Measurements from ENCODE around the gene MSLN.

Gene MSLN

GRCh38 chr16:723695-724094 lies 36.8 kb upstream of the MSLN start:
- DNase-seq: no peak

GRCh38 chr16:724188-725040 lies 36.1 kb upstream of the MSLN start:
- DNase-seq: no peak

GRCh38 chr16:725041-725376 lies 35.5 kb upstream of the MSLN start:
- DNase-seq: no peak

- DNase-seq: no peak
These were observed 34.9 kb upstream of the MSLN start for GRCh38 chr16:725463-726187.

- DNase-seq: no peak
These were observed 34.4 kb upstream of the MSLN start for GRCh38 chr16:726188-726437.

GRCh38 chr16:726438-727290 lies 33.9 kb upstream of the MSLN start, which contains the start of the genes CCDC78 and HAGHL:
Gene CCDC78, minus strand, starts transcription at chr16:726443. Its CDS starts 76 bp downstream, at chr16:726367.
Gene HAGHL, plus strand, starts transcription at chr16:727106. Its CDS starts 404 bp downstream, at chr16:727510.
- DNase-seq: peak; percentile 39

GRCh38 chr16:727291-727977 lies 33.1 kb upstream of the MSLN start:
- DNase-seq: no peak

GRCh38 chr16:728131-728889 lies 32.2 kb upstream of the MSLN start:
- DNase-seq: peak; percentile 34 to 35

- DNase-seq: no peak
These were observed 31.4 kb upstream of the MSLN start for GRCh38 chr16:728890-729744.

- no peak for DNase-seq
These were observed 30.5 kb upstream of the MSLN start for GRCh38 chr16:729768-730665.

GRCh38 chr16:730666-731509 lies 29.6 kb upstream of the MSLN start:
- no peak for DNase-seq

- no peak for DNase-seq
These were observed 28.2 kb upstream of the MSLN start for GRCh38 chr16:732332-732731.

- no peak for DNase-seq
These were observed 27.6 kb upstream of the MSLN start for GRCh38 chr16:732936-733335.

- no peak for DNase-seq
These were observed 26.9 kb upstream of the MSLN start for GRCh38 chr16:733382-734207.

GRCh38 chr16:734208-734980 lies 26.1 kb upstream of the MSLN start:
- DNase-seq: no peak

GRCh38 chr16:734981-735881 lies 25.3 kb upstream of the MSLN start:
- no peak for DNase-seq

All from activated CD4-positive, alpha-beta T cell treated with anti-CD3 and anti-CD28 coated beads, Interleukin-2, amount 50 U/mL, for 4 hours (primary cell).